ENCODE measurements around the gene ITGBL1.

The ITGBL1 gene

DNA sequence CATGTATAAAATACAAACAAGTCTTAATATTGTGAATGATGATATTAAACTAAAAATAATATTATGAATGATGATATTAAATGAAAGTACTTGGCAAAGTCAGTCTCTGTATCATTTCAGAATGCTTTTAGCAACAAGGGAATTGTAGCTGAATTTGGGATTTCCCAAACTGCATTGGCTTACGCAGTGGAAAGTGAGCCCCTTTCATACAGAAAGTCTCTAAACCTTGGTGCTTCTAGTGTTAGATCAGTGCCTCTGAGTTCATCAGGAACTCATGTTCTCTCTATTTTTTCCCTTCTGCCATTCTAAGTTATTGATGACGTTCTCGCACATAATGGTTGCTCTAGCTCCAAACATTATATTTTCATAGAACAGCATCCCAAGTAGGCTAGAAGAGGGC is 300.0 kb downstream of the ITGBL1 start:
- no peak for DNase-seq
- Mint-ChIP-seq H3K27ac (no peak overlapping the region), H3K4me3 (no peak overlapping the region), H3K36me3 (ENCODE audit: low read depth) (no peaks in the 10 kb centered on the region), H3K4me1 (no peaks in the 10 kb centered on the region), H3K9me3 (no peaks in the 10 kb centered on the region), H3K27me3 (peaks cover 5% of the 10 kb centered on the region)
- ATAC-seq = no peak

DNA sequence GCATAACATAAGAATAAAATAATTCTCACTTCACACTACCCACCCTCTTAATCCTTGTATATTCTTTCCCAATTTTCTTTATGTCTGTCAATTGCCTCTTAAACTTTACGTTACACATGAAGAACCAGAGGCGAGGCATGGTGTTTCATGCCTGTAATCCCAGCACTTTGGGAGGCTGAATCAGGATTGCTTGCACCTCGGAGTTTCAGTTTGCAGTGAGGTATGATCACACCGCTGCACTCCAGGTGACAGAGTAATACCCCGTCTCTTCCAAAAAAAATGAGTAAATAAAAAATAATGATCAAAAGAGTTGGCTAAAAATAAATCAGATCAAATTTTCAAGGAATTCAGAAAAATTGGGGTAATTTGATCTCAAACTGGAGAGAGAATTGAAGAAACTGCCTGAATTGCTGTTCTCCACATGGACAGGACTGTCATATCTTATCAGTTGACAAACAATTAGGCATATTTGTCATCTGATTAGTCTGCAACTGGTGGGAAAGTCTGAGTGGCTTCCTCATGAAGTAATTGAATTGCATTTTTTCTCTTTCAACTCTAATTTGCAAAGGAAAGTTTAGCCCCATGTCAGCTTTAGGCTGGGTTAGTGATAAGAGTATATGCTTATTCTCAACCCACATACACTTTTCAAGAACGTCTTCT is 302.9 kb downstream of the ITGBL1 start:
- Mint-ChIP-seq H3K27me3 (peaks cover 1% of the 10 kb centered on the region), H3K36me3 (ENCODE audit: low read depth) (no peaks in the 10 kb centered on the region), H3K4me1 (no peaks in the 10 kb centered on the region), H3K4me3 (no peak overlapping the region), H3K9me3 (no peaks in the 10 kb centered on the region), H3K27ac (no peak overlapping the region)
- ATAC-seq (no peak), DNase-seq (no peak)

DNA sequence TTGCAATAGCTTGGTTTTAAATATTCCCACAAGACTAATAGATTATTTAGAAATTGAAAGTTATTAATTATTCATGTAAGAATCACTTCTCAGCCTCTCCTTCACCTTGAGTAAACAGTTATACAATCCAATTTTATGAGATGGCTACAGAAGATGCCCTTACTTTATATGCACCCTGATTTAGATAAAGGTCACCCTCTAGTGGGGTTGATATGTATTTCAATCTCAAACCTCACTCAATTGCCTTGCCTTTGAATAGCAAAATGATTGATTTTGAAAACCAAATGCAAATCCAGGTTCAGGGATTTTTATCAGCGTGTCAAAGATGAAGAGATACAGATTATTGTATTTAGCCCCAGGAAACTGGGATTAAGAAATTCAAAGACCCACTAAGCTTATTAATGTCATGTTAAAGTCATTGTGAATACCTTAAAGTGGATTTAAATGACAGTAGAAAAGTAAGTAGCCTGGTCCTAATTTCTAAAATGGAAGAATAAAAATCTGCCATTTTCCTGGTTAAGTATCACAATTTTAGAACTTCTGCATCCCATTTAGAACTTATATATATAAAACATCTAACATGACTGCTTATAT is 305.1 kb downstream of the ITGBL1 start:
- no peaks in the 10 kb centered on the region for H3K36me3 Mint-ChIP-seq (ENCODE audit: low read depth)
- H3K9me3 Mint-ChIP-seq = no peaks in the 10 kb centered on the region
- H3K4me3 Mint-ChIP-seq = no peak overlapping the region
- peaks cover 5% of the 10 kb centered on the region for H3K27me3 Mint-ChIP-seq
- DNase-seq = no peak
- H3K4me1 Mint-ChIP-seq = no peaks in the 10 kb centered on the region
- ATAC-seq = no peak
- H3K27ac Mint-ChIP-seq = no peak overlapping the region

DNA sequence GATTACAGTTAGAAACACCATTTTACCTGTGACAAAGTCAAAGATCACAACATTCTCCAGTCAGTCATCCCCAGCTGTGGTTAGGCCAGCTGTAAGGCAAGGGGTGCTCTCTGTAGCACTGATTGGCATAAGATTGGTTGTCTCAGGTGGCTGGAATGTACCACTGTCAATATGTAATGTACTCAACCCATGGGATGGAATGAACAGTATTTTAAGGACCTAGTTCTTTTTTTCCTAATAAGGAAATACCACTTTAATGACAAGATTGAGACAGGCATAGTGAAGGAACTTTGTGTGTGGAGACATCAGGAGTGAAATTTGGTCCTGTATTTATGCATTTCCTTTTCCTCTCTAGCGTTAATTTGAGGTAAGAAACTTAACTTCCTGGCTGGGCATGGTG is 310.7 kb downstream of the ITGBL1 start:
- H3K27me3 Mint-ChIP-seq = peaks cover 7% of the 10 kb centered on the region
- DNase-seq (no peak), ATAC-seq (no peak)
- H3K4me1 Mint-ChIP-seq = no peaks in the 10 kb centered on the region
- no peaks in the 10 kb centered on the region for H3K36me3 Mint-ChIP-seq (ENCODE audit: low read depth)
- no peak overlapping the region for H3K4me3 Mint-ChIP-seq
- no peaks in the 10 kb centered on the region for H3K9me3 Mint-ChIP-seq
- H3K27ac Mint-ChIP-seq = no peak overlapping the region

Data from activated naive CD8-positive, alpha-beta T cell treated with anti-CD3 and anti-CD28 coated beads, Interleukin-2, amount 50 U/mL, for 24 hours (primary cell).